Upper lobe of left lung (tissue), 6 donors: ENCODE data around the gene MRPL18. TPM values are rescaled to one million over a fixed set of nuclear protein-coding genes. Genes with fewer than 3 reads are reported as not detected.

ENCODE experiments used
- ATAC-seq, 2 donors: fragments of 200-7000 bp; cut with Tn5 transposase; one replicate each; pipeline ENCODE4 v1.9.1; 2022; ENCODE audit warnings: mild to moderate bottlenecking in 2 of 2, moderate library complexity in 2 of 2; ENCODE audit not compliant: low FRiP score in 2 of 2
- DNase-seq, 2 donors: peaks; one replicate each; pipeline ENCODE4 v3.0.0-alpha.2; 2019 to 2020
- H3K27ac ChIP-seq, 4 donors: fragments of 200-600 bp; sonication (generic); one replicate each; pipeline ENCODE4 v1.5.1; 2016 to 2019
- H3K27me3 ChIP-seq, 4 donors: fragments of 200-600 bp; sonication (generic); one replicate each; pipeline ENCODE4 v1.5.1; 2017 to 2019
- H3K36me3 ChIP-seq, 4 donors: fragments of 200-600 bp; sonication (generic); one replicate each; pipeline ENCODE4 v1.5.1; 2016 to 2019
- H3K4me1 ChIP-seq, 4 donors: fragments of 200-600 bp; sonication (generic); one replicate each; pipeline ENCODE4 v1.5.1; 2018 to 2019
- H3K4me3 ChIP-seq, 4 donors: fragments of 200-600 bp; sonication (generic); one replicate each; pipeline ENCODE4 v1.5.1; 2017 to 2019; ENCODE audit warnings: mild to moderate bottlenecking in 2 of 4, moderate library complexity in 1 of 4
- H3K9me3 ChIP-seq, 4 donors: fragments of 200-600 bp; sonication (generic); one replicate each; pipeline ENCODE4 v1.5.1; 2018 to 2019
- CTCF ChIP-seq, 6 experiments: fragments of 450-650 bp in 4 of 6; fragments of 200-600 bp in 2 of 6; sonication (generic) in 2 of 6; IDR thresholded peaks; one replicate each; pipeline ENCODE4 v1.5.1; 2016 to 2019; ENCODE audit warnings: antibody characterized with exemption in 6 of 6
- EP300 ChIP-seq, 4 donors: sonication (generic); formaldehyde crosslinking; IDR thresholded peaks; one replicate each; pipeline ENCODE4 v1.5.1; 2017; ENCODE audit warnings: antibody characterized with exemption in 4 of 4, control low read depth in 2 of 4
- POLR2A ChIP-seq, 4 donors: fragments of 450-650 bp; IDR thresholded peaks; one replicate each; pipeline ENCODE4 v1.5.1; 2016 to 2017; ENCODE audit warnings: antibody characterized with exemption in 4 of 4, mild to moderate bottlenecking in 2 of 4
- POLR2AphosphoS5 ChIP-seq, 2 donors: sonication (generic); formaldehyde crosslinking; IDR thresholded peaks; one replicate each; pipeline ENCODE4 v1.5.1; 2017; ENCODE audit warnings: antibody characterized with exemption in 2 of 2
- WGBS, 2 donors: methylation state at CpG; one replicate each; pipeline ENCODE4 v1.1.5; 2017 to 2018; 5-methylcytosine and 5-hydroxymethylcytosine counted together
- total RNA-seq, 6 donors: library from RNA; depleted of rRNA in 4 of 6; stranded (reverse); fragments of >200 nt in 4 of 6; gene quantifications; one replicate each; pipeline versions ENCODE4 v1.1.0 to v1.2.1, GENCODE V29; 2016 to 2021
- donor health status: DM: no; HTN: no; CAD: no; lungs with moderate emphysema.
- donor health status: DM: no; HTN: yes; CAD: no; lungs with severe emphysema.

Gene MRPL18
- total RNA-seq, 6 donors from 2014 or later = 18.9 to 61.5 (median 58.7) TPM

DNA sequence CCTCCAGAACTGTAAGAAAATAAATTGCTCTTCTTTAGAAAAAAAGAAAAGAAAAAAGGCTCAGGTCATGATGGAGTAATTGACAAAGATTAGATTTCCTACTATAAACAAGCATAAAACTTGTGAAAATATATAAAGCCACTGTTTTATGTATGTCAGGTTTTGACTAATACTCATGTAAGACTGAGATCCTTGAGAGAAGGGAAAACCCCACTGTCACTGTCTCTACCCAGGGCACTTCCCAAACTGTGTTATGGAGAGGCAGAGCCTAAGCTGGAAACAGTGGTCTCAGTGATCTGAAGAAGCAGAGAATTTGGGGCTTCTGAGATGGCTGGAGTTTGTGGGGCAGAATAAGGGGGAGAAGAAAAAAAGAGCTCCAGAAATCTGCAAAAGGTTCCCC lies 20.8 kb upstream of the MRPL18 start:
- H3K4me3 ChIP-seq = no peak overlapping the region
- DNase-seq (no peak), ATAC-seq (no peak)
- H3K36me3 ChIP-seq = peaks cover 4 to 52% (median 33%) of the 10 kb centered on the region in 4 donors
- H3K27me3 ChIP-seq = no peaks in the 10 kb centered on the region
- peaks cover 0 to 3% (median 0%) of the 10 kb centered on the region in 4 donors for H3K4me1 ChIP-seq
- H3K27ac ChIP-seq = no peak overlapping the region
- TF ChIP-seq POLR2A (IDR thresholded peaks at IDR 0.05) (no peak), POLR2AphosphoS5 (IDR thresholded peaks at IDR 0.05) (no peak), CTCF (IDR thresholded peaks at IDR 0.05) (no peak), EP300 (IDR thresholded peaks at IDR 0.05) (no peak)
- no peaks in the 10 kb centered on the region for H3K9me3 ChIP-seq

DNA sequence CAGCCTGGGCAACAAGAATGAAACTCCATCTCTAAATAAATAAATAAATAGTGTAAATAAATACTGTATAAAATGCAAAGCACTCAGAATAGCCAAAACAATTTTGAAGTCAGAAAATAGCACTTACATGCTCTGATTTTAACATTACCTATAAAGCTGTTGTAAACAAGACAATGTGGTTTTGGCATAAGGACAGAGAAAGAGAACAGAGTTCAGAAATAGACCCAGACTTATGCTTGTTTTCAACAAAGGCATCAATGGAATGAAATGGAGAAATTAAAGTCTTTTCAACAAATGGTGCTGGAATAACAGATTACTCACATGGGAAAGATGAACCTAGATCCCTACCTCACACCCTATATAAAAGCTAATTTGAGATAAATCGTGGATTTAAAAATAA lies 18.1 kb upstream of the MRPL18 start:
- no peaks in the 10 kb centered on the region for H3K27me3 ChIP-seq
- DNase-seq (no peak), ATAC-seq (no peak)
- 3 to 52% methylated on average over 1 of the region's 1 CpG for WGBS, 2 donors
- TF ChIP-seq POLR2A (IDR thresholded peaks at IDR 0.05) = no peak
- TF ChIP-seq CTCF (IDR thresholded peaks at IDR 0.05) = no peak
- TF ChIP-seq POLR2AphosphoS5 (IDR thresholded peaks at IDR 0.05) = no peak
- no peak for TF ChIP-seq EP300 (IDR thresholded peaks at IDR 0.05)
- H3K27ac ChIP-seq = no peak overlapping the region
- H3K36me3 ChIP-seq = peaks cover 4 to 61% (median 49%) of the 10 kb centered on the region in 4 donors
- H3K4me1 ChIP-seq = no peaks in the 10 kb centered on the region
- H3K9me3 ChIP-seq = no peaks in the 10 kb centered on the region
- no peak overlapping the region for H3K4me3 ChIP-seq

DNA sequence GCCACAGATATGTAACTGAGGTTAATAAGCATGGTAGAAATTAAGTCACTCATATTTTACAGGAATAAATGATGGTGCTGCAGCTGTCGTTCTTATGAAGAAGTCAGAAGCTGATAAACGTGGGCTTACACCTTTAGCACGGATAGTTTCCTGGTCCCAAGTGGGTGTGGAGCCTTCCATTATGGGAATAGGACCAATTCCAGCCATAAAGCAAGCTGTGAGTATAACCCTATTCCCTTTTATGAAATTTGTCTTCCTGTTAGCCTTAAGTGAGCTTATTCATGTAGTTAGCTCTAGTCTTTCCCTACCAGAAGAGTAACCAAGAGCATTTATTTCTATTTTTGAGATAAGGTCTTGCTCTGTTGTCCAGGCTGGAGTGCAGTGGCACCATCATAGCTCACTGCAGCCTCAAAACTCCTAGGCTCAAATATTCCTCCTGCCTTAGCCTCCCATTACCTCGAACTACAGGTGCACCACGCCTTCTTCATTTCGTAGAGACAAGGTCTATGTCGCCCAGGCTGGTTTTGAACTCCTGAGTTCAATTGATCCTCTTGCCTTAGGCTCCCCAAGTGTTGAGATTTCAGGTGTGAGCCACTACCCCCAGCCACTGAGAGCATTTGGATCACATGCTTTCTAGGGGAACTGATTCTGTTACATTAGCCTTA lies 12.9 kb upstream of the MRPL18 start:
- H3K27me3 ChIP-seq = no peaks in the 10 kb centered on the region
- H3K36me3 ChIP-seq = peaks cover 39 to 75% (median 67%) of the 10 kb centered on the region in 4 donors
- no peaks in the 10 kb centered on the region for H3K9me3 ChIP-seq
- H3K4me3 ChIP-seq = no peak overlapping the region
- no peak for ATAC-seq
- no peak overlapping the region for H3K27ac ChIP-seq
- TF ChIP-seq EP300 (IDR thresholded peaks at IDR 0.05) (no peak), POLR2A (IDR thresholded peaks at IDR 0.05) (no peak), CTCF (IDR thresholded peaks at IDR 0.05) (no peak), POLR2AphosphoS5 (IDR thresholded peaks at IDR 0.05) (no peak)
- no peak for DNase-seq
- 79 to 96% methylated on average over 7 of the region's 7 CpGs for WGBS, 2 donors
- H3K4me1 ChIP-seq = no peaks in the 10 kb centered on the region

DNA sequence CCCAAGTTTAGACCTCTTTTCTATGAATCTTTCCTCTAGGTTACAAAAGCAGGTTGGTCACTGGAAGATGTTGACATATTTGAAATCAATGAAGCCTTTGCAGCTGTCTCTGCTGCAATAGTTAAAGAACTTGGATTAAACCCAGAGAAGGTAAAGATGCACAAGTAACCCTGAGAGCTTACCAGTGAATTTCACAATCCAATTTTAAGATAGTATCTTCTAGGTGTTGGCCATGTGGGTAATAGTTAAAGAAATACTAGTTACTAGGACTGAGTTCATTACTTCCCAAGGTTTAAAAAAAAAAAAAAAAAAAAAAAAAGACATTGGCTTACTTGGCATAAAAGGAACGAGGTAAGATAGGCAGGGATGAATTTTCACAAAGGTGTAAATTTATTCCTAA lies 12.1 kb upstream of the MRPL18 start:
- peaks cover 45 to 83% (median 74%) of the 10 kb centered on the region in 4 donors for H3K36me3 ChIP-seq
- H3K4me1 ChIP-seq = no peaks in the 10 kb centered on the region
- TF ChIP-seq POLR2A (IDR thresholded peaks at IDR 0.05) = no peak
- no peak for TF ChIP-seq POLR2AphosphoS5 (IDR thresholded peaks at IDR 0.05)
- TF ChIP-seq EP300 (IDR thresholded peaks at IDR 0.05) = no peak
- TF ChIP-seq CTCF (IDR thresholded peaks at IDR 0.05) = no peak
- no peak for ATAC-seq
- no peaks in the 10 kb centered on the region for H3K9me3 ChIP-seq
- no peak overlapping the region for H3K27ac ChIP-seq
- DNase-seq = no peak
- H3K4me3 ChIP-seq = no peak overlapping the region
- 77 to 79% methylated on average over 1 of the region's 1 CpG for WGBS, 2 donors
- H3K27me3 ChIP-seq = no peaks in the 10 kb centered on the region

DNA sequence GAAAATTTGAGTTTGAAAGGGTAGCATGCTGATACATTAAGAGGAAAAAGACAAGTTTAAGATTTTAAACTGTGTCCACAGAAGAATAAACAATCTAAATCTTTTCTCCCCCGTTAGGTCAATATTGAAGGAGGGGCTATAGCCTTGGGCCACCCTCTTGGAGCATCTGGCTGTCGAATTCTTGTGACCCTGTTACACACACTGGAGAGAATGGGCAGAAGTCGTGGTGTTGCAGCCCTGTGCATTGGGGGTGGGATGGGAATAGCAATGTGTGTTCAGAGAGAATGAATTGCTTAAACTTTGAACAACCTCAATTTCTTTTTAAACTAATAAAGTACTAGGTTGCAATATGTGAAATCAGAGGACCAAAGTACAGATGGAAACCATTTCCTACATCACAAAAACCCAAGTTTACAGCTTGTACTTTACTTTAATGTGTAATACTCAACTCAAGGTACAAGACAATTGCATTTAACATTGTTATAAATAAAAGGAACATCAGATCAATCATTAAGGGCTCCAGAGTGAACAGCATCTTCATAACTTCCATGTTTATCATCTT lies 11.6 kb upstream of the MRPL18 start:
- ATAC-seq (no peak), DNase-seq (no peak)
- no peak for TF ChIP-seq POLR2AphosphoS5 (IDR thresholded peaks at IDR 0.05)
- no peak for TF ChIP-seq CTCF (IDR thresholded peaks at IDR 0.05)
- no peaks in the 10 kb centered on the region for H3K9me3 ChIP-seq
- H3K27me3 ChIP-seq = no peaks in the 10 kb centered on the region
- no peaks in the 10 kb centered on the region for H3K4me1 ChIP-seq
- H3K4me3 ChIP-seq = no peak overlapping the region
- peaks cover 48 to 88% (median 77%) of the 10 kb centered on the region in 4 donors for H3K36me3 ChIP-seq
- WGBS, 2 donors = 67 to 71% methylated on average over 3 of the region's 3 CpGs
- H3K27ac ChIP-seq = no peak overlapping the region
